ENCODE measurements around the gene ANKS1B.
"Not testable (repeated sequence)": the region's sequence is repeated elsewhere in the genome, so short reads cannot be mapped to it uniquely, and the experiment has no call there.

Gene ANKS1B

GRCh38 chr12:99390707-99391106, 594.0 kb downstream of the ANKS1B start:
- no peak for DNase-seq (ENCODE audit: insufficient read length, low spot score)
- peak; percentile 60 for FAIRE-seq

- DNase-seq (ENCODE audit: insufficient read length, low spot score) = no peak
- FAIRE-seq = no peak
Measured at GRCh38 chr12:99389751-99390150, 595.0 kb downstream of the ANKS1B start.

- DNase-seq (ENCODE audit: insufficient read length, low spot score) (no peak), FAIRE-seq (no peak)
Measured at GRCh38 chr12:99388671-99389195, 596.0 kb downstream of the ANKS1B start.

- DNase-seq (ENCODE audit: insufficient read length, low spot score) (no peak), FAIRE-seq (no peak)
Measured at GRCh38 chr12:99387661-99388060, 597.1 kb downstream of the ANKS1B start.

GRCh38 chr12:99386907-99387306, 597.8 kb downstream of the ANKS1B start:
- FAIRE-seq = peak; percentile 84

GRCh38 chr12:99383258-99383657, 601.5 kb downstream of the ANKS1B start:
- DNase-seq (ENCODE audit: insufficient read length, low spot score) (no peak), FAIRE-seq (peak; percentile 21)

More at GRCh38 chr12:99386907-99387306, 597.8 kb downstream of the ANKS1B start:
- no peak for DNase-seq (ENCODE audit: insufficient read length, low spot score)

- DNase-seq (ENCODE audit: insufficient read length, low spot score) (peak; percentile 10), FAIRE-seq (peak; percentile 44)
Measured at GRCh38 chr12:99381992-99382391, 602.7 kb downstream of the ANKS1B start.

GRCh38 chr12:99380701-99381100, 604.0 kb downstream of the ANKS1B start:
- no peak for FAIRE-seq
- DNase-seq (ENCODE audit: insufficient read length, low spot score) = no peak

GRCh38 chr12:99374023-99374422, 610.7 kb downstream of the ANKS1B start:
- DNase-seq (ENCODE audit: insufficient read length, low spot score) (no peak), FAIRE-seq (no peak)

- no peak for DNase-seq (ENCODE audit: insufficient read length, low spot score)
- no peak for FAIRE-seq
Measured at GRCh38 chr12:99372257-99372920, 612.3 kb downstream of the ANKS1B start.

- peak; percentile 82 for FAIRE-seq
- no peak for DNase-seq (ENCODE audit: insufficient read length, low spot score)
Measured at GRCh38 chr12:99370421-99371138, 614.2 kb downstream of the ANKS1B start.

- FAIRE-seq (no peak), DNase-seq (ENCODE audit: insufficient read length, low spot score) (no peak)
Measured at GRCh38 chr12:99367181-99367580, 617.6 kb downstream of the ANKS1B start.

GRCh38 chr12:99352269-99352668, 632.5 kb downstream of the ANKS1B start:
- FAIRE-seq (no peak), DNase-seq (ENCODE audit: insufficient read length, low spot score) (no peak)

- FAIRE-seq = no peak
Measured at GRCh38 chr12:99343960-99344359, 640.8 kb downstream of the ANKS1B start.

GRCh38 chr12:99339663-99340062, 645.1 kb downstream of the ANKS1B start:
- DNase-seq (ENCODE audit: insufficient read length, low spot score) = no peak
- FAIRE-seq = no peak

More at GRCh38 chr12:99343960-99344359, 640.8 kb downstream of the ANKS1B start:
- no peak for DNase-seq (ENCODE audit: insufficient read length, low spot score)

GRCh38 chr12:99334285-99335056, 650.3 kb downstream of the ANKS1B start:
- DNase-seq (ENCODE audit: insufficient read length, low spot score) (no peak), FAIRE-seq (no peak)

- DNase-seq (ENCODE audit: insufficient read length, low spot score) (no peak), FAIRE-seq (peak; percentile 8)
Measured at GRCh38 chr12:99332936-99333591, 651.7 kb downstream of the ANKS1B start.

- DNase-seq (ENCODE audit: insufficient read length, low spot score) (no peak), FAIRE-seq (no peak)
Measured at GRCh38 chr12:99330216-99330615, 654.5 kb downstream of the ANKS1B start.

- not testable (repeated sequence) for FAIRE-seq; DNase-seq (ENCODE audit: insufficient read length, low spot score)
Measured at GRCh38 chr12:99321210-99321609, 663.5 kb downstream of the ANKS1B start.

- FAIRE-seq (no peak), DNase-seq (ENCODE audit: insufficient read length, low spot score) (peak; percentile 0)
Measured at GRCh38 chr12:99311373-99311772, 673.4 kb downstream of the ANKS1B start.

- DNase-seq (ENCODE audit: insufficient read length, low spot score) (no peak), FAIRE-seq (no peak)
Measured at GRCh38 chr12:99309812-99310211, 674.9 kb downstream of the ANKS1B start.
